Stimulated activated CD8-positive, alpha-beta memory T cell treated with anti-CD3 and anti-CD28 coated beads, Interleukin-4, amount 100 ng/mL, for 24 hours (primary cell): Measurements from ENCODE around the gene CD69.
"Not testable (repeated sequence)": the region's sequence is repeated elsewhere in the genome, so short reads cannot be mapped to it uniquely, and the experiment has no call there.

Experiments used
- DNase-seq: peaks from one replicate; pipeline ENCODE4 v3.0.0-alpha.2; 2020; ENCODE audit warnings: low read depth

Gene CD69

DNA sequence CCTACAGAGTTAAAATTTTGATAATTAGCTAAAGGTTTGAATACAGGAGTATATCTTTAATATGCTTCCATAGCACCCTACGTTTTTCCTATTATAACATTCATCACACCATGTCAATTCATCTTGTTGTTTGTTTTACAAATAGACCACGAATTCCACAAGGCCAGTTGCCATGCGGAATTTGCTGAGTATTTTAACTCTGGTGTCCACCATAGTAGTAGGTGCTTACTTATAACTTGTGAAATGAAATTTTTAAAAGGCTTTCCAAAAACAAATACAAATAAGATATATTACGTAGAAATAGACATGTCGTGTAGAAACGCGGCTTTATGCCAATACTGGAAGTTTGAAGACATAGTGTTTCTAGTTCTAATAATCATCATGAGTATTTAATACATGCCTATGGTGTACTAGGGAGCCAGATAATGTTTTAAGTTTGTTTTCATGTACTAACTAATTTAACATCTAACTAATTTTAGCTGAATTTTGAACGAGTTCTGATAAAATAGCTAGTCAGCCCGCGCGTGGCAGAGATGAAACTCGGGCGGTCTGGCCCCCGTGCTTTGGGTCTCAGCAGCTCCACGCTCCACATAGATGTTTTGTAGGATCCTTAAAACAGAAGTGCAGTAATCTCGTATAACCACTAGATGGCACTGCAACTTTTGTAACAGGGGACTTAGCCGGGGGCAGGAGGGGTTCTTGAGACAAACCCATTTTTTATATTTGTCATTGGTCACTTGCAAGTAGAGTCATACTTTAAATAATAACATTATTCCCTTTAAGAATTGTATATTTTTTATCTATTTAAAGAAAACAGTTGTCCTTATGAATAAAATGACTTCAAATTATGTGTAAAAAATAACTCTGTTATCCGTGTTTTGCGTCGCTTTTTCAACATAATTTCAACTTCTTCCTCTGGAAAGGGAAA lies 10.2 kb downstream of the CD69 start:
- DNase-seq: peak; percentile 30

DNA sequence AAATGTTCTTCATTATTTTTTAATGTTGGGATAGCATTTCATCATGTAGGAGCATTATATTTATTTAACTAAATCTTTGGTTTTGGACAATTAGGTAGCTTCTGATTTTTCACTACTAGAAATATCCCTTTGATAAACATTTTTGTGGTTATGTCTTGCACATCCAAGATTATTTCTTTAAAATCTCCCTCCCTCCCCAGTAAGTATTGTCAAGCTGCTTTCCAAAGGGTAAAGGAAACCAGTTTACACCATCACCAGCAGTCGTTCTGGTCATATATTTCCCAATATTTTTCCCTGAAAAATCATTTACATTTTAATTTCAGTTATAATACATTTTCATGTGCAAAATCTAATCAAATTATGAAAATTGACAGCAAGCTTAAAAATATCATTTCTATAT lies 11.1 kb downstream of the CD69 start:
- DNase-seq: no peak

DNA sequence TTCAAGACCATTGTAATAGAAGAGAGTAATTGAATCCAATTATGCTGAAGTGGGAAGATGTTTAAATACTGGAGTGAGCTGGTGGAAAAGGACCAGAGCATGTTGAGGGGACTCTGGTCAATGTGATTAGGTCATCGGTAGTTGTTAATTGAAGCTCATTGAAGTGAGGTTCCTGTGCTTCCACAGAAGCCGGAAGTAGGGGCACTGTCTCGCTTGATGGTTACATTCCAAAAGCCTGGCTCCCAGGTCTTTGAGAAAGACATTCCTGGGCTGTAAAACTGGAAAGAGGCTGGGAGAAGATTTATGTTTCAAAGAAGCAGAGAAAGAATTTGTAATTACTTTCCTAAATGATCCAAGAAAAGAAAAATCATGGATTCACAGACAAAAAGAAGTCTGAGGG lies 15.5 kb downstream of the CD69 start:
- no peak for DNase-seq

DNA sequence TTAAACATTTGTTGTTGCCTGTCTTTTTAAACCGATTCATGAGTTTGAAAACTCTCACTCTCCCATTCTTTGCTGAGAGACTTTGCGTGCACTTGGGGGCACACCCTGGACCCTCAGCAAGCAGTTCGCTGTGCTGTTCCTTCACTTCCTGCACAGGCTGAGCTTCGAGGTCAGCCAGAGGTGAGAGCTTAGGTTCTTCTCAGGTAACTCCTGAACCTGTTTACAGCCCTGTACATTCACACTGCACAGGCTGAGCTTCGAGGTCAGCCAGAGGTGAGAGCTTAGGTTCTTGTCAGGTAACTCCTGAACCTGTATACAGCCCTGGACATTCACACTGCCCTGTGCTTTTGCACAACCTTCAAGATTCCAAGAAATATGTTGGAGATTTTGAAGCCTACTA lies 18.0 kb downstream of the CD69 start:
- no peak for DNase-seq

DNA sequence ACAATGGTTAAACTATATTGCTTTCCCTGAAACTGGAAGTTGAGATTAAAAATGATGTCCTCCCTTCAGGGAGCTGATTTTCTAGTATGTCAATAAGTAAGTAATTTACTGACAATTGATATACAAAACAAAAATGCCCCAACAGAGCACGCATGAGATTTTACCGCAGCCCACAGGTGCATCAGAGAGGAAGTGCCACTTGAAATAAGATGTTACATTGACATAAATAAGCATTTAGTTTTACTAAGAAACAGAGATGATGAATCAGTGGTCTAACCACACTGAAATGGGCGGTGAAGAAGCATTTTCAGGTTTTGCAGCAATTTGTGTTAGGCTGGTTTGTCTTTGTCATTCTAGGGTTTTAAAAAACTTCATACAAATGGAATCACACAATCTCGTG lies 19.0 kb downstream of the CD69 start:
- no peak for DNase-seq

DNA sequence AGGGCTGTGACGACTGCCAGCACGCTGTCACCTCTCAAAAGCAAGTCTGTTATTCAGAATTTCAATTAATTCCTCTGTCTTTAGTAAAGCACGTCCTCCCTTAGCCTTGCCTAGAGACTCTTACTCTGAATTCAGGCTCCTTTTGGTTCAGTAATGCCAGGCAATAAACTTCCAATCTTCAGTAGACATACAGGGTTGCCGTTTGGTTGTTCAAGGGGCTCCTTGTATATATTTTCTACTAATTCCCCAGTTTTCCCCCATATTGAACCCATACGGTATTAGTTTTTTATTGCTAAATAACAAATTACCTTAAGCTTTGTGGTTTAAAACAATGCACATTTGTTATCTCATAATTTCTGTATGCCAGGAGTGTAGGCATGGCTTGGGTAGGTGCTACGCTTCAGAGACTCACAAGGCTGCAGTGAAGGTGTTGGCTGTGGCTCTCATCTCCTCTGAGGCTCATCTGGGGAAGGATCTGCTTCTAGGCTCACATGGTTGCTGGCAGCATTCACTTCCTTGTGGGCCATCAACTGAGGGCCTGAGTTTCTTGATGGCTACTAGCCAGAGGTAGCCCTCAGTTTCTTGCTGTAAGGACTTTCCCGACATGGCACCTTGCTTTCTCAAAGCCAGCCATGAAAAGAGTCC lies 20.5 kb downstream of the CD69 start:
- DNase-seq: no peak

DNA sequence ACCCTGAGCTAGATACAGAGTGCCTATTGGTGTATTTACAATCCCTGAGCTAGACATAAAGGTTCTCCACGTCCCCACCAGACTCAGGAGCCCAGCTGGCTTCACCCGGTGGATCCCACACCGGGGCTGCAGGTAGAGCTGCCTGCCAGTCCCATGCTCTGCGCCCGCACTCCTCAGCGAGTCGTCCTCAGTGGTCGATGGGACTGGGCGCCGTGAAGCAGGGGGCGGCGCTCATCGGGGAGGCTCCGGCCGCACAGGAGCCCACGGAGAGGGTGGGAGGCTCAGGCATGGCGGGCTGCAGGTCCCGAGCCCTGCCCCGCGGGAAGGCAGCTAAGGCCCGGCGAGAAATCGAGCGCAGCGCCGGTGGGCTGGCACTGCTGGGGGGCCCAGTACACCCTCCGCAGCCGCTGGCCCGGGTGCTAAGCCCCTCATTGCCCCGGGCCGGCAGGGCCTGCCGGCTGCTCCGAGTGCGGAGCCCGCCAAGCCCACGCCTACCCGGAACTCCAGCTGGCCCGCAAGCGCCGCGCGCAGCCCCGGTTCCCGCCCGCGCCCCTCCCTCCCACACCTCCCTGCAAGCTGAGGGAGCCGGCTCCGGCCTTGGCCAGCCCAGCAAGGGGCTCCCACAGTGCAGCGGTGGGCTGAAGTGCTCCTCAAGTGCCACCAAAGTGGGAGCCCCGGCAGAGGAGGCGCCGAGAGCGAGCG lies 21.1 kb downstream of the CD69 start:
- DNase-seq: not testable (repeated sequence)

DNA sequence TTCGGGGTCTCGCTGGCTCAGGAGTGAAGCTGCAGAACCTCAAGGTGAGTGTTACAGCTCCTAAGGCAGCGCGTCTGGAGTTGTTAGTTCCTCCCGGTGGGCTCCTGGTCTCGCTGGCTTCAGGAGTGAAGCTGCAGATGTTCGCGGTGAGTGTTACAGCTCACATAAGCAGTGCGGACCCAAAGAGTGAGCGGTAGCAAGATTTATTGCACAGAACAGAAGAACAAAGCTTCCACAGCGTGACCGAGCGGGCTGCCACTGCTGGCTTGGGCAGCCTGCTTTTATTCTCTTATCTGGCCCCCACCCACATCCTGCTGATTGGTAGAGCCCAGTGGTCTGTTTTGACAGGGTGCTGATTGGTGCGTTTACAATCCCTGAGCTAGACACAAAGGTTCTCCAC lies 21.8 kb downstream of the CD69 start:
- not testable (repeated sequence) for DNase-seq

DNA sequence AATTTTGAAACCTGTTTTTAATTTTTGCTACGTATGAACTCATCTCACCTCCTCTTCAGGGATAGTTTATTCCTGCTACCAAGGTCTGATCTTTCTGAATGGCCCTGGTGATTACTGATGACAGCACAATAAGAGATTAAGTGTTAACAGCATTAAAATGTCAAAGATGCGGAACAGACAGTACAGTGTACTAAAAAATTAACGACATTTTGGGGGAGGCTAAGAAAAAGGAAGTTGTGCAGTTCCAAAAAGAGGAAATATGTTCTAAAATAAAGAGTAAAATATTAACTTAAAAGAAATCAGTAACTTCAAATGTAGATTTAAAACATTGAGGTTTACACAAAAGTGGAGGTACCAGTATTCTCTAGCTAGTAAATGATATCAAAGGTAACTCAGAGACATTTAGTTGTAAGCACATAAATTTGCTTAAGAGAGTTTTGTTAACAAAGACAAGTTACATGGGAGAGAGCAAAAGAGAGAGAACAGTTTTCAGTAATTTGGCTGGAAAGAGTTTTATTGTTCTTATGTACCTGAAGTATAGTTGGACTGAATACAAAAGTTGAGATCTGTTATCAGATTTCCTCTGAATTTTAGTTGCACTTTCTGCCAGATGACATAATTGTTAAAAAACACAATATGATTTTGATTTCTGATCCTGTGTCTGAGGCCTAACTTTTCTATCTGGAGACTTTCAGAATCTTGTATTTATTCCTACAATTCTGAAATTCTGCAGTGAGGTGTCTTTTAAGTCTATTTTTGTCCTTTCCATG lies 23.6 kb downstream of the CD69 start:
- DNase-seq: no peak

DNA sequence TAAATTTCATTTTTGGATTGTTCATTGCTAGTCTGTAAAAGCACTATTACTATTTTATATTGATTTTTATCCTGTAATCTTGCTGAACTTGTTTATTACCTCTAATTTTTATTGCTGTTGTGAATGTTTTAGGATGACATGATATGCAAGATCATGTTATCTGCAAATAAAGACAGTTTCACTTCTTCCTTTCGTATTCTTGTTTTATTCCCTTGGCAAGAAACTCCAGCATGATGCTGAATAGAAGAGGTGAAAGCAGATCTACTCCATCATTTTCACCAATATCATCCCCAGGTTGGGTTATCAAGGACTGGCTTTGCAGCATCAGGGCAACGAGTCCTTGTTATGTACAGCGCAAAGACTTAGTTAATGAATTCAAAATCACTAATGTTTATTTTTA lies 25.1 kb downstream of the CD69 start:
- DNase-seq: no peak

DNA sequence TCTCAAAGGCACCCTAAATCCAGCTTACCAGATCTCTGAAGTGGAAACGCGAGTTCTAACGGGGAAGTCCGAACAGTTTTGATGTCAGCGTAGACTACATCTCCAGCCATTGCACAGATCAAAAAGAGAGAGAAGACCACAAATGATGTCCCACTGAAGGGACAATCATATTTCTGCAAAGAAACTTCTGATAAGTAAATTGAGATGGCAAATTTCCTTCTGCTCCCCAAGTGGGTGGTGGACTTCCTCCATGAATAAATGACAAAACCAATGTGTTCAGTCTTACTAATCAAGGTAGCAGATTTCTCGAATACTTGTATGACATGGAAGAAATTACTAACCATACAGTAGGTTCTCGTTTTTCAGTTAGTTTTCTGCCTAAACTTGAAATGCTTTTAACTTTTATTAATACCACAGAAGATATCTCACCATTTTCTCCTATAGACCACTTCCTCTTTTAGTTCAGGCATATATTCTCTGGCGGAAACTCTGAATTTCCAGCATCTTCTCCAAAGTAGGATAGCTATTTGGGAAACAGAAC lies 27.7 kb downstream of the CD69 start, which contains the start of gene CLECL1:
CLECL1 (minus strand) TSS at position 177 of the 541 bp plus-strand sequence.
- DNase-seq: no peak

DNA sequence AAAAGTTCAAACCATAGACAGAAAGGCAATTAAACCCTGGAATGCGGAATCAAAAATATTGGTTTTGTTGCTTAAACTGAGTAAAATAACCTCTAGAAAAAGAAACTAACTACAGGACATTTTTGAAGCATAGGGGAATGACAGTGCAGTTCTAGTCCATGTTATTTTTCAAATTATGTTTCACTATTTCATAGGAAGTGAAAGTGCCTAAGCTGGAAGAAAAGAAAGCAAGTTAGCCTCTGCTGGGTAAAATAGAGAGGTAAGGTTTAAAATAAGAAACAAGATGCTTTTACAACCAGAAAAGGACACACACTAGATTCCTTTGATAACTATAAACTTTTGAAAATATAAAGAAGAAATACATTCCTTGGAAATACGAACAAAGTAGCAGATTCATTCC lies 28.9 kb downstream of the CD69 start:
- no peak for DNase-seq

DNA sequence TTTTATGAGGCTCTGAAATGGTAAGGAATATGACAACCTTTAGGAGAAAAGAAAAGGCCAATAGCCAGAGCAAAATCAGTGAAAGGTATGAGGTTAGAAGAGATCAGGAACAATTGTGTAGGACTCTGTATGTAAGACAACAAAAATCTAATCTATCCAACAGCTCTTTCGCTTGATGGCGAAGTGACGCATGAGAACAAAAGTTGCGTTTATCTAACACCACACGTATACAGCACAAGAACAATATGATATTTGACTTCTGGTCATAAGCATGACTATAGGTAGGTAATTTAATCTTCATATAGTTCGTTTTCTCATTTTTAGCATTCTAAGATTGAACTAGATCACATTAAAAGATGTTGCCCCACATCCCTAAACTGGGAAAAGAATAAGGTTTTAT lies 29.3 kb downstream of the CD69 start:
- DNase-seq: no peak

DNA sequence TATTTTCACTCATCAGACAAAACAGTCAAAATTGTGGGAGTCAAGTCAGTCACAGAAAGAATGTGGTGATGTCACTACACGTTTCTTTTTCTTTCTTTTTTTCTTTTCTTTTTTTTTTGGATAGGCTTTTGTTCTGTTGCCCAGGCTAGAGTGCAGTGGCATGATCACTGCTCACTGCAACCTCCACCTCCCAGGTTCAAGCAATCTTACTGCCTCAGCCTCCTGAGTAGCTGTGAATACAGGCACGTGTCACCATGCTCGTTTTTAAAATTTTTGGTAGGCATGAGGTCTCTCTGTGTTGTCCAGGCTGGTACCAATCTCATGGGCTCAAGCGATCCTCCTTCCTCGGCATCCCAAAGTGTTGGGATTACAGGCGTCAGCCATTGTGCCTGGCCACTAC lies 30.1 kb downstream of the CD69 start:
- no peak for DNase-seq

DNA sequence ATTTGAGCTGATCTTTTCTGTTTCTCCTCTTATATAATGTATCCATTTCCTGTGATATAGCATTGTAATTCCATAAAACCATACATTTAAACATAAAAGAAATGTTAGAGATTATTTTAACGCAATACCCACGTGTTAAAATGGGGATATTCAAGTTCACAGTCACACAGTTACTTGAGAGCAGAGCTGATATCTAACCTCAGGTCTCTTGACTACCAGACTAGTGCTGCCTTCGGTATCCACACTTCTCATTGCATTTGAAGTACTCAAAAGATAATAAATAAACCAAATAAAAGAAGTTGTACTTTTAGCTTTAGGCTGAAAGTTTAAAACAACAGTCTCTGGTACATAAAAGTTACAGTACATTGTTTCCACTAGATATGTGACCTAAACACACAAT lies 30.7 kb downstream of the CD69 start:
- no peak for DNase-seq

DNA sequence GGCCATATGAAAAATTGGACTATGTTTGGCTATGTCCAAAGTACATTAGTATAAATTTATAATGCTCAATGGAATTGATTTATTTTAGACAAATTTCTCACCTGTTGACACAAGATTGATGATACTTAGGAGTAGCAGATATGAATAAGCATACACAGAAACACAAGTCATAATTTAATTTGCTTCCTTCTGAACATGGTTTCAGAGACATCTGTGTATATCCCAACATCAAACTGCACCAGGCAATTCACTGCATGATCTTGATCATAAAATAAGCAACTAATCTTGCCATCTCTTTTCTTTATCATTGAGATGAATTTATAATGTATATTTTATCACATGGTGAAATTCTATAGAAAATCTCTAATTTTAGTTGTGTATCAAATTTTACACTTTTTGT lies 31.6 kb downstream of the CD69 start:
- no peak for DNase-seq

DNA sequence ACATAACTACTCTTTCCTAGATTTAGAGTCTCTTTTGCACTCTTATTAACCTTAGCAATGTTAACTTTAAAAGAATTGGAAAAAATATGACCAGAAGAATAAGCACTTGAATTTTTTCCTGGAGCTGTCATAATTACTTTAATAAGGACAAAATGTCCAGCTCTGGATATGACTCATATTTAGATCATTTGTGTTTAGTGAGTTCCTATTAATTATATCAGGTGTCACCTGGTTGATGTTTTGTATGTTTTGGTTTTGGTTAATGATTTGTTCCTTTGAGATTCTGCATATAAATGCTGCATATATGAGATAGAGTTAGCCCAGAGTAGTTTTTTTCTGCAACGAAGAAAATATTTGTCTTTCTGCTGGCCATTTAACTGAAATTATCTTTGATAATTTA lies 32.9 kb downstream of the CD69 start:
- no peak for DNase-seq

DNA sequence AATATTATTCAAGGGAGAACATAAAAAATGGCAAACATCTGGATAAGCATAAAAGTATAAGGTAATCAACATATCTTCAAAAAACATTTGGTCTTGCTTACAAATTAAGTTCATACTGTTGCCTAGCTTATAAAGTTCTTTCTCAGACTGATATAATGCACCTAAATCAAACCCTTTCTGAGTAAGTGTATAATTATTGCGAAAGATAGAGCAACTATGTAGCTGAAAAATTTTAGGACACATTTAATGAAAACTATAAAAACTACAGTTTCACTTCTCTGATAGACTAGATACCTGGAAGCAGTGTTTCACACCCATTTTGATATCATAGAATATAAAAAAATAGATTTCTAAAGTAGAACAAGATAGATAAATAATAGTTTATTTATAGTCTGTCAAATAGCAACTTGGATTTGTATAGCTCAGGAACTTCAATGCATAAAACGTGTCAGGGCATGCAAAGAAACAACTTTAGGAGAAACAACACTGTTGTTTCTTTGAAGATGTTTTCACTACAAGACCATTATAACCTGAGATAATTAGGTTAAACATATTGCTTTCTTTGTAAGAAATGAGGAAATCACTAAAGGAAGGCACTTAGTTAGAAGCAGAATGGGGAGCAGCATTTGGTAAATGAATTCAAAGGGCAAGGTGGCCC lies 35.4 kb downstream of the CD69 start:
- no peak for DNase-seq

DNA sequence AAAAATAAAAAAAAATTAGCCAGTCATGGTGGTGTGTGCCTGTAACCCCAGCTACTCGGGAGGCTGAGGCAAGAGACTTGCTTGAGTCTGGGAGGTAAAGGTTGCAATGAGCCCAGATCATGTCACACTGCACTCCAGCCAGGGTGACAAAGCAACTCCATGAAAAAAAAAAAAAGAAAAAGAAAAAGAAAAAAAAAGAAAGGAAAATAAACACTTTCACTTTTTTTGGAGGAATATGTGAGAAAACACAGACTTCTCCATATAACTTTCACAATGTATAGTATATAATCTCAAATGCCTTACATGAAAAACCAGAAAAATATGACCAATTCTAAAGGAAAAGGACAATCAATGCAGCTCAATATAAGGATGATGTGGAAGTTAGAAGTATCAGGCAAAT lies 36.7 kb downstream of the CD69 start:
- no peak for DNase-seq

DNA sequence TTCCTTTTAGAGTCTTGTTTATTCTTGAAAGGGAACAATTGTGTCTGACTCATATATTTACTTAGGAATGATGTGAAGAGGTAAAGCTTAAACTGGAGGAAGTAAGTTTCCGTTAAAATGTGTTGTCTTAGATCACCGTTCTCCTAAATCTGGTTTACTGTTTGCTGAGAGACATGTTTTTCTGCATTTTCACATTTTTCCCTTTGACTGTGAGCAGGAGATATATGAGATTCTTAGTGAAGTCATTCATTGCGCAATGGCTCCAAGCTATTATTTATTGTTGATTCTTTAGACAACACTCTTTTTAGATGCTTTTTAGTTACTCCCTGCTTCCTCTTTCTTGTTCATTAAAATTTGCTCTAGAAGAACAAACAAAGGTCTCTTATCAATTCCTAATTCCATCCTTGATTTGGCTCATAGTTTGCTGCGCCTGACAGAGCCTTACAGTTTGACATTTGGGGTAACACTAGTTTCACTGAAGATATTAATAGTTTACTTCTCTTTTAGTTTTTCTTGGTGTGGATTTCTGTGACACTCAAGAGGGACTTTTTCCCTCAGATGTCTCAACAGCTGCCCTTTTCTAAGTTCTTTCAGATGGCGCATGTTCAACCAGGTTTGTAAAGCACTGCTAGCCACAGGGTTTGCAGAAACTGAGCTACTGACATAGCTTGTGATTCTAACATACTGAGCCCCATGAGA lies 39.2 kb downstream of the CD69 start:
- no peak for DNase-seq

DNA sequence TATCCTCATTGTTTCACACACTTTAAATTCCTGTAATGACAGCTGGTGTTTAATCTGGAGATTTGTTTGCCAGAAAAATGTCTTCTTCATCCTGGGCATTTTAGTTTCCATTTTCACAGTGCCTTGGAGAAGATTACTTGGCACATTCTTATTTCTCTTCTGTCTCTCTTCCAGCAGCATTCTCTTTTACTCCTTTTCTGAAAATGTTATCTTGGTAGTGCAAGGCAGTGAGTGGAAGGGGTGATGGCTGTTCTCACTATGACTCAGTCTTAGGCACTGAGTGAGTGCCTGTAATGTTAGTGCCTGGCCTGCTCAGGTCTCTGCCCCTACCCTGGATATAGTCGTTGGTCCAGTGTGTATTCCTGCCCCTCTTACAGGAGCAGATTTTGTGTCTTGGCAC lies 40.9 kb downstream of the CD69 start:
- no peak for DNase-seq
